ENCODE data around the gene HSPA4L.

- TF ChIP-seq EZH2 (IDR thresholded peaks at IDR 0.05) (no peak), FOXP2 (optimal IDR thresholded peaks at IDR 0.05; ENCODE audit: control extremely low read depth, extremely low read length, insufficient read depth) (no peak), POLR2AphosphoS5 (IDR thresholded peaks at IDR 0.05; ENCODE audit: borderline replicate concordance, low read depth, low read length) (no peak)
Observed at GRCh38 chr4:127870281-127870680, 88.2 kb downstream of the HSPA4L start.
